Esophagus (tissue), 2 donors: ENCODE data around the gene STRIP1. TPM values are rescaled to one million over a fixed set of nuclear protein-coding genes. Genes with fewer than 3 reads are reported as not detected.

Source experiments
- H3K27ac ChIP-seq, 2 donors: one replicate each; pipeline ENCODE4 v1.5.1; 2013; ENCODE audit warnings: low read depth in 2 of 2, mild to moderate bottlenecking in 2 of 2, inconsistent platforms in 1 of 2, low read length in 1 of 2, moderate library complexity in 1 of 2
- H3K27me3 ChIP-seq, 2 donors: one replicate each; pipeline ENCODE4 v1.6.1; 2013; ENCODE audit warnings: low read length in 2 of 2, control low read depth in 1 of 2, mild to moderate bottlenecking in 1 of 2; ENCODE audit not compliant: insufficient read depth in 2 of 2, control insufficient read depth in 1 of 2
- H3K36me3 ChIP-seq, 2 donors: one replicate each; pipeline ENCODE4 v1.6.1; 2013; ENCODE audit warnings: low read length in 1 of 2; ENCODE audit not compliant: control insufficient read depth in 2 of 2, insufficient read depth in 2 of 2
- H3K4me1 ChIP-seq, 2 donors: one replicate each; pipeline ENCODE4 v1.6.1; 2013; ENCODE audit warnings: low read length in 1 of 2; ENCODE audit not compliant: control insufficient read depth in 2 of 2, insufficient read depth in 2 of 2
- H3K4me3 ChIP-seq, 2 donors: one replicate each; pipeline ENCODE4 v1.5.1; 2013; ENCODE audit warnings: low read length in 2 of 2, mild to moderate bottlenecking in 2 of 2, low read depth in 1 of 2, moderate library complexity in 1 of 2
- H3K9me3 ChIP-seq, 2 donors: one replicate each; pipeline ENCODE4 v1.6.1; 2013; ENCODE audit warnings: mild to moderate bottlenecking in 2 of 2, low read depth in 1 of 2, low read length in 1 of 2, moderate library complexity in 1 of 2; ENCODE audit not compliant: control insufficient read depth in 2 of 2, insufficient read depth in 1 of 2
- WGBS, 2 donors: extraction: QIAGEN DNeasy Blood & Tissue Kit; methylation state at CpG; one replicate each; pipeline ENCODE4 v1.1.7; 2013; 5-methylcytosine and 5-hydroxymethylcytosine counted together
- polyA plus RNA-seq, 2 donors: library from polyadenylated mRNA; stranded (reverse); fragments of 200-250 nt; gene quantifications; one replicate each; pipeline ENCODE4 v1.2.3, GENCODE V29; 2013
- donor health status: healthy with polysubstance abuse.
- donor health status: Bipolar disorder and iron deficiency.

Gene STRIP1
- polyA plus RNA-seq, 2 donors, result 12.3 to 14.0 TPM

DNA sequence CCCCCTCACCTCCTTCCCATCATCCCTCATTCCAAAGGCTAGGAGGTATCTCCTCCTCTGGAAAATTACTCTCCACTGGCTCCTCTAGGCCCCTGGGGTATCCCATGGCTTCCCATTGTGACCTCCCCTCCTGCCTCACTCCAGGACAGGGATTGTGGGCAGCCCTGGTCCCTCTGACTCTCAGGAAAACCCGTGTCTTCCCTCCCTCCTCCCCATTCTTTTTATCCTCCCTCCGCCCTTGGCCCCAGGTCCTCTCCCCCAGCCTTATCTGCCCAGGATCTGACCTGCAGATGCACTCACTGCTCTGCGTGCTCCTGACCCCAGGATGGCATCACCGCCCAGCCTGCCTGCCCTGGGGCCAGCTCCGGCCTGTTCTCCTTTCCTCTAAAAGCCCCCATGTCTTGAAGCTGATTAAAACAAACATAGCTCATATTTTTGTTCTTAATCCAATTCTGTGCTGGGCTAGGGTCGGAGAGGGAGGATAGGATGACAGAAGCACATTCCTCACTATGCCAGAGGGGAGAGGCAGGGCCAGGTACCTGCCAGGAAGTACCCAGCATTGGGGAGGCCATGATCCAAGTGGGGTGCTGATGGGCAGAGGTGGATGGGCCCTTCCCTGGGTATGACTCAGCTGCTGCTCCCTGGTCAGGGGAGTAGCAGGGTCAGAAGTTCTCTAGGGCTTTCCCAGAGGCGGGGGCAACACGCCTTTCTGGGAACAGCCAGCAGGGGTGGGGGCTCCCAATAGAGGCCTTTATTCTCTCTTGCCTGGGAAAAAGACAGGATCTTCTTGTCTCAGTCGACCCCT is 64.0 kb downstream of the STRIP1 start:
- Histone ChIP-seq H3K4me1 (peaks cover 0 to 3% of the 10 kb centered on the region in 2 donors), H3K9me3 (no peaks in the 10 kb centered on the region), H3K27me3 (no peaks in the 10 kb centered on the region), H3K4me3 (no peak overlapping the region), H3K36me3 (no peaks in the 10 kb centered on the region), H3K27ac (no peak overlapping the region)
- WGBS, 2 donors, result 70 to 72% methylated on average over 9 of the region's 9 CpGs

DNA sequence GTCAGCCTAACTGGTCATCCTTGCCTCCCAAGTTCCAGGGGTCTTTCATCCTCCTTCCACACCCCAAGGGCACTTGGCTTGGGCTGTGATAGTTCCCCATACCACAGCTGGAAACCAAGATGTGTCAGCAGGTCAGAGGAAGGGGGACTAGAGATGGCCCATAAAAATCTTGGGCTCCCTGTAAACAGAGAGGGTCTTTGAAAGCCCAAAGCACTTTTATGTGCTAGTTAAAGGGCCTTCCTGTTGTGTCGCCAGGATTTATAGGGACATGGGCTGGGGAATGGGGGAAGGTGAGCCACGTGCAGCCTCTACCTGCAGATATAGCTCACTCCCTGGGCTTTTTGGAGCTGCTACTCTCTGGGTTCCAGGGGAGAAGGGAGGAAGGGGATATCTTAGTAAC is 65.9 kb downstream of the STRIP1 start:
- peaks cover 0 to 3% of the 10 kb centered on the region in 2 donors for H3K4me1 ChIP-seq
- 73 to 77% methylated on average over 2 of the region's 2 CpGs for WGBS, 2 donors

DNA sequence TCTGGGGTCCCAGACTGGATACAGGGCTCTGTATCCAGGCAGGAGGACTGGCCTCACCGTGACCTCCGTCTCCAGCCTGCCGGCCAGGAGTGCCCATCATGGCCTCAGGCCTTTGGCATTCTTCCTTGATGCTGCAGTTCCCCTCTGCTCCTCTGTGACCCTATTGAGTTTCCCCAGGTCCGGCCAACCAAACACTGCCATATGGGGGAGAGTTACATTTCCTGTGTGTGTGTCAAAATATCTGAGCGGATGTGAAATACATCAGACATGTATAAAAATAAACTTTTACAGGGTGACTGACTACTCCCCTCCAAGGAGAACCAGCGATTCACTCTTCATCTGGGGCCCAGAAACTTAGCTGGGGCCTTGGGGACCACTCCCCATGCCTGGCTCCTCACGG is 67.7 kb downstream of the STRIP1 start:
- Histone ChIP-seq H3K4me1 (peaks cover 0 to 3% of the 10 kb centered on the region in 2 donors), H3K27me3 (no peaks in the 10 kb centered on the region), H3K27ac (no peak overlapping the region), H3K9me3 (no peaks in the 10 kb centered on the region), H3K36me3 (no peaks in the 10 kb centered on the region), H3K4me3 (no peak overlapping the region)
- WGBS, 2 donors, result 65 to 67% methylated on average over 7 of the region's 7 CpGs

More for the DNA sequence above, 65.9 kb downstream of the STRIP1 start:
- Histone ChIP-seq H3K9me3 (no peaks in the 10 kb centered on the region), H3K27me3 (no peaks in the 10 kb centered on the region), H3K36me3 (no peaks in the 10 kb centered on the region), H3K27ac (no peak overlapping the region), H3K4me3 (no peak overlapping the region)

Other genes with a start within 250 kb of the STRIP1 start
- 1 to 10 TPM; 5.6 to 5.7 TPM for gene CSF1, start 123.8 kb upstream of the STRIP1 start, polyA plus RNA-seq
- gene AHCYL1, start 49.9 kb upstream of the STRIP1 start, polyA plus RNA-seq, result 10 to 100 TPM; 22.6 to 34.7 TPM
- gene ALX3, start 36.0 kb downstream of the STRIP1 start, polyA plus RNA-seq, result under 1 TPM; 0.04 to 0.06 TPM
- not detected for gene UBL4B, start 77.8 kb downstream of the STRIP1 start, polyA plus RNA-seq
- gene SLC6A17, start 115.9 kb downstream of the STRIP1 start, polyA plus RNA-seq, result under 1 TPM; 0.08 to 0.19 TPM
- gene KCNC4, start 175.7 kb downstream of the STRIP1 start, polyA plus RNA-seq, result 1 to 10 TPM; 1.8 to 1.9 TPM